ENCODE results near the gene PPFIBP1. TPM values are rescaled to one million over a fixed set of nuclear protein-coding genes. Genes with fewer than 3 reads are reported as not detected.
A peak's percentile ranks its signal among the peaks of the same experiment; 100 is the strongest.

Gene PPFIBP1
- total RNA-seq, 1 donor from 2014 or later: 56.4 TPM

GRCh38 chr12:27693403-27693802 is 169.4 kb downstream of the PPFIBP1 start:
- peaks cover 58 to 82% of the 10 kb centered on the region in 2 donors for H3K36me3 ChIP-seq
- DNase-seq (ENCODE audit: low spot score in 2 of 2): no peak
- H3K9me3 ChIP-seq: no peaks in the 10 kb centered on the region
- no peak overlapping the region for H3K4me3 ChIP-seq
- no peak for TF ChIP-seq CTCF (IDR thresholded peaks at IDR 0.05)
- H3K4me1 ChIP-seq: no peaks in the 10 kb centered on the region
- no peak overlapping the region for H3K27ac ChIP-seq
- no peaks in the 10 kb centered on the region for H3K27me3 ChIP-seq
- intact Hi-C loops (cut with DNase I): no loop called here

GRCh38 chr12:27695556-27696292 is 171.7 kb downstream of the PPFIBP1 start:
- no peak overlapping the region for H3K27ac ChIP-seq
- no peaks in the 10 kb centered on the region for H3K9me3 ChIP-seq
- H3K4me1 ChIP-seq: no peaks in the 10 kb centered on the region
- intact Hi-C loops (cut with DNase I): no loop called here
- DNase-seq (ENCODE audit: low spot score in 2 of 2): no peak
- H3K27me3 ChIP-seq: no peaks in the 10 kb centered on the region
- no peak overlapping the region for H3K4me3 ChIP-seq
- TF ChIP-seq CTCF (IDR thresholded peaks at IDR 0.05): no peak
- H3K36me3 ChIP-seq: peaks cover 37 to 59% of the 10 kb centered on the region in 2 donors

GRCh38 chr12:27696293-27696652 is 172.3 kb downstream of the PPFIBP1 start, which contains the start of gene REP15:
REP15 (plus strand) TSS chr12:27696447; CDS start chr12:27696563, 116 bp downstream.
- Histone ChIP-seq H3K36me3 (peaks cover 31 to 54% of the 10 kb centered on the region in 2 donors), H3K4me1 (no peaks in the 10 kb centered on the region), H3K27me3 (no peaks in the 10 kb centered on the region), H3K27ac (no peak within 1 kb of the TSS), H3K9me3 (no peaks in the 10 kb centered on the region), H3K4me3 (no peak within 1 kb of the TSS)
- intact Hi-C loops (cut with DNase I): no loop called here
- no peak for TF ChIP-seq CTCF (IDR thresholded peaks at IDR 0.05)
- DNase-seq (ENCODE audit: low spot score in 2 of 2): no peak

GRCh38 chr12:27696864-27697564 is 173.0 kb downstream of the PPFIBP1 start:
- Histone ChIP-seq H3K27me3 (no peaks in the 10 kb centered on the region), H3K9me3 (no peaks in the 10 kb centered on the region), H3K36me3 (peaks cover 27 to 46% of the 10 kb centered on the region in 2 donors), H3K4me3 (no peak overlapping the region), H3K4me1 (no peaks in the 10 kb centered on the region), H3K27ac (no peak overlapping the region)
- TF ChIP-seq CTCF (IDR thresholded peaks at IDR 0.05): no peak
- intact Hi-C loops (cut with DNase I): no loop called here
- DNase-seq (ENCODE audit: low spot score in 2 of 2): no peak

GRCh38 chr12:27703720-27704452 is 179.9 kb downstream of the PPFIBP1 start:
- H3K27ac ChIP-seq: no peak overlapping the region
- H3K4me3 ChIP-seq: no peak overlapping the region
- DNase-seq (ENCODE audit: low spot score in 2 of 2): peak in 1 of 2 donors; percentile 87
- intact Hi-C loops (cut with DNase I): loop anchor here (5.0 kb wide), 2 partner anchors 282 to 372 kb away; partner anchors contain the start of gene BMAL2
- TF ChIP-seq CTCF (IDR thresholded peaks at IDR 0.05): peak; percentile 65 to 84 (median 80)
- no peaks in the 10 kb centered on the region for H3K9me3 ChIP-seq
- H3K27me3 ChIP-seq: no peaks in the 10 kb centered on the region
- H3K36me3 ChIP-seq: no peaks in the 10 kb centered on the region
- H3K4me1 ChIP-seq: peaks cover 0 to 4% of the 10 kb centered on the region in 2 donors
